NCI-H2107 (cell line): ENCODE data around the gene CDCA7L.
"Not testable (repeated sequence)": the region's sequence is repeated elsewhere in the genome, so short reads cannot be mapped to it uniquely, and the experiment has no call there.

ENCODE experiments used
- DNase-seq: peaks from one replicate; lab custom pipeline; 2025; lab: John Stamatoyannopoulos, UW

The CDCA7L gene

DNA sequence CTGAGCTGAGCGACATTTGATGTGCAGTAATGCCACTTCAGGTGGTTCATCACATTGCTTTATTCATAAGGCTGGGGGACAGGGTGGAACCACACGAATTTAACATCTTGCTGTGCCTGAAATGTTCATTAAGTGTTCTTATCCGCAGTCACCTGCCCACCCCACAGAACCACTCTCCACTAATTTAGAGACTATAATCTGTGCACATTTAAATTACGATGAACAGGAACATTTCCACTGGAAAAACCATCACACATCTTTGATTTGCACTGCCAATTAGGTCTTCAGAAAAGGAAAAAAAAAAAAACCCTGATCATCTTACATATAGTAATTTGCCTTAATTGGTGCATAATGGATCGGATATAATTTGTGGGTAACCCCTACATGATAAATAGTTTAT, 2.3 kb downstream of the CDCA7L start:
- no peak for DNase-seq

DNA sequence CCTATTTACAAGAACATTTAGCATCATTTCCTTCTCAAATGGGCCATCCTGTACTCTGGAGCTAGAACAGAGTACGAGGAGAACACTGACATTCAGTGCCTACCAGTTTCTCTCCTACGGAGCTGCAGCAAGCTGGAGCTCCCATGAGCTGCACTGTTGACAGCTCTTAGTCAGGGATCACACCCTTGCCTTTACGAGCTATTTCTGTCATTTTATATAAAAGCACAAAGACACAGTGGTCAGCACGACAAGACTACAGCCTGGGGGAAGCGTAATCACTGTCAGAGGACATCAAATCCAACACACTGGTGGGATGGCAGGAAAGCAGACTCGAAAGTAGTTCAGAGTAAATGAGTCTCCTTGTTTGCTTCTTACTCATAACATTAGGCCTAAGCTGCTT, 2.7 kb downstream of the CDCA7L start:
- DNase-seq: no peak

DNA sequence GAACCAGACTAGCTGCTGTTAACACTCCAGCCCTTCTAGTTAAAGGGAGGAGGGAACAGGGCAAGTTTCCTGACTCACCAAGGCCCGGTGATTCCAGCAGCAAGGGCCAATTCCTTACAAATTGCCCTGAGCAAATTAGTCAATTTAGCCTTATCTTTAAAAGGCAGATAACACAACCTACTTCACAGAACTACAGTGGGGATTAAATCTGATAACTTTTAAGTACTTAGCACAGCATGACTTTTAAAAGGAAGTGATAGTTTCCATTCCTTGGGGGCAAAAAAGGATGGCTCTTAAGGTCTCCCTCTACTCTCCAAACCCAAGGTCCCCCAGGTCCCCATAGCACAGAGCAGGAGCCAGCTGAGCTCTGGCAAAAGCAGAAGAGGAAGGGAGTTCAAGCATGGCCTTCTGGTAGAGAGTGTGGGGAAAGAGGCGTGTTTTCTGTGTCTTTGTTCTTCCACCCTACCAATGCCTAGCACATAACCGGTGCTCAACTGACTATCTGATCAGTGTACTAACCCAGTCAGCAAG, 4.0 kb downstream of the CDCA7L start:
- DNase-seq: no peak

DNA sequence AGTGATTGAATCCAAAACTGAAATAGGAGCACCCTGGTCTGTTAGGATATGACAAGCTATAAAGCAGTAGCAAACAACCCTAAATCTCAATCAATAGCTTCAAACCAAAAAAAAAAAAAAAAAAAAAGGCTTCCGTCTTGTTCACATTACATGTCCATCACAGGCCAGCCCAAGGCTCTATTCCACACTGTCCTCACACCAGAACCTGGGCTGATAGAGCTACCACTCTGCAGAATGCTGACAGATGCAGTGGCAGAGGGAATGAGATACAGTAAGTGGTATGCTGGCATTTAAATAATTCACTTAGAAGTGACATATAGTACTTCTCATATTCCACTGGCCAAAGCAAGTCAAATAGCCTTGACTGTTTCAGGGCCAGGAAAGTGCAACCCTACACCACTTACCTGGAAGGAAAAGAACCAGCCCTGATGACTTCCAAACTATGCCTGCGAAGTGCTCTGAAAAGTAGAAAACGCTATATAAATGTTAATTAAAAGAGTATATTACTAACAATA, 5.8 kb downstream of the CDCA7L start:
- no peak for DNase-seq

DNA sequence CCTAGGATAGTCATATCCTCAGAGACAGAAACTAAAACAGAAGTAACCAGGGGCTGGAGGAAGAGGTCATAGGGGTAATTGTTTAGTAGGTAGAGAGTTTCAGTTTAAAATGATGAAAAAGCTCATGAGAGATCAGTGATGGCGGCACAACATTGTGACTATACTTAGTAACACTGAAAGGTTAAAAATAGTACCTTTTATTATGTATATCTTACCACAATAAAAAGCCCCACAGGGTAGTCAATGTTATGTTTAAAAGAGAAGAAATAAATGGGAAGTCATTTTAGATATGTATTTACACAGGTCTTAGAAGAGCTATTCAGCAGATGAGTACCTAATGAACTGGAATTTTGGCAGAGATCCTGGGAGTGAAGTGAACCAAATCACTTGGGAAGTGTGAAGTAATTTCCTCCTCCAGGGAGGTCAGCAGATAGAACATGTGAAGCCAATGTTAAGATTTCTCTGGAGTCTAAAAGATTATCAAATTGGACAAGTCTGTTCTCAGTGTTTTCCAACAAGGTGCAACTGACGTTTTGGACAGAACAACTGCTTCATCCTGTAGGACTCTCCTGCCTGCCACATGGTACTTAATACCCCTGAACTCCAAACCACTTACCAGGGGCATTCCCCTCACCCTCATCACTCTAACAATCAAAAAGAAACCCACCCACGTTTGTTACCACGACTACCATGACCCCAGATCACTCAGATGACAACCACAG, 6.4 kb downstream of the CDCA7L start:
- DNase-seq: no peak

DNA sequence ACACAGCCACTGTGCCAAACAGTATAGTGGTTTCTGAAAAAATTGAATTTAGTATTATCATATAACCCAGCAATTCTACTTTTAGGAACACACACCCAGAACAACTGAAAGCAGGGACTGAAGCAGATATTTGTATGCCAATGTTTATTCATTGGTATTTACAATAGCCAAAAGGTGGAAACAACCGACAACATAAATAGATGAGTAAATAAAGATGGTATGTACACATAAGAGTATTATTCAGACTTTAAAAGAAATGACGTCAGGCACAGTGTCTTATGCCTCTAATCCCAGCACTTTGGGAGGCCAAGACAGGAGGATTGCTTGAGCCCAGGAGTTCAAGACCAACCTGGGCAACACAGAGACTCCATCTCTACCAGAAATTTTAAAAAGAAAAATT, 7.2 kb downstream of the CDCA7L start:
- no peak for DNase-seq

DNA sequence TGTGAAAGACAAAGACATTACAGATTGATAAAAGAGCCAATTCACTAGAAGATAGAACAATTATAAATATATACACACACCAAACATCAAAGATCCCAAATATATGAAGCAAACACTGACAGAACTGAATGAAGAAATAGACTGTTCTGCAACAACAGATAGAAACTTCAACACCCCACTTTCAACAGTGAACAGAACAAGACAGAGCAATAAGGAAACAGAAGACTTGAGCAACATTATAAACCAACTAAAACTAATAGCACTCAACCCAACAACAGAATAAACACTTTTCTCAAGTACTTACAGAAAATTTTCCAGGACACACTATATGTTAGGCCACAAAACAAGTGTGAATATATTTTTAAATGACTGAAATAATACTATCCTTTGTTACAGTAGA, 10.9 kb downstream of the CDCA7L start:
- DNase-seq: no peak

DNA sequence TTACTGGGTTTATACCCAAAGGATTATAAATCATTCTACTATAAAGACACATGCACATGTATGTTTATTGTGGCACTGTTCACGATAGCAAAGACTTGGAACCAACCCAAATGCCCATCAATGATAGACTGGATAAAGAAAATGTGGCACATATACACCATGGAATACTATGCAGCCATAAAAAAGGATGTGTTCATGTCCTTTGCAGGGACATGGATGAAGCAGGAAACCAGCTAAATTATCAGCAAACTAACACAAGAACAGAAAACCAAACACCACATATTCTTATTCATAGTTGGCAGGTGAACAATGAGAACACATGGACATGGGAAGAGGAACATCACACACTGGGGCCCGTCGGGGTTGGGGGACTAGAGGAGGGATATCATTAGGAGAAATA, 12.4 kb downstream of the CDCA7L start:
- DNase-seq: not testable (repeated sequence)

DNA sequence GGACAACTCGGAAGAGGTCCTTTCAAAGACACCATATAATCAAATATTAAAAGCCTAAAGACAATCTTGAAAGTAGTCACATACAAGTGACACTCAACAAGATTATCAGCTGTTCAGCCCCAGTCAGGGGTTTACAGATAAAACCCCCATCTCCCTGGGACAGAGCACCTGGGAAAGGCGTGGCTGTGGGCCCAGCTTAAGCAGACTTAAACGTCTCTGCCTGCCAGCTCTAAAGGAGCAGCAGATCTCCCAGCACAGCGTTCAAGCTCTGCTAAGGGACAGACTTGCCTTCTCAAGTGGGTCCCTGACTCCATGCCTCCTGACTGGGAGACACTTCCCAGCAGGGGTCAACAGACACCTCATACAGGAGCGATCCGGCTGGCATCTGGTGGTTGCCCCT, 18.0 kb downstream of the CDCA7L start:
- DNase-seq: no peak

DNA sequence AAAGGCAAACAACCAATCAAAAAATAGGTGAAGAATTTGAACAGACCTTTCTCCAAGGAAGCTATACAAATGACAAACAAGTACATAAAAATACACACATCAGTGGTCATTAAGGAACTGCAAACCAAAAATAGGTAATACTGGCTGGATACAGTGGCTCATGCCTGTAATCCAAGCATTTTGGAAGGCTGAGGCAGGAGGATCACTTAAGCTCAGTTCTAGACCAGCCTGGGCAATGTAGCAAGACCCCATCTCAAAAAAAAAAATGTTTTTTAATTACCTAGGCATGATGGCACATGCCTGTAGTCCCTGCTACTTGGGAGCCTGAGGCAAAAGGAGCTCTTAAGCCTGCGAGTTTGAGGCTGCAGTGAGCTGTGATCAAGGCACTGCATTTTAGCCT, 19.3 kb downstream of the CDCA7L start:
- no peak for DNase-seq

DNA sequence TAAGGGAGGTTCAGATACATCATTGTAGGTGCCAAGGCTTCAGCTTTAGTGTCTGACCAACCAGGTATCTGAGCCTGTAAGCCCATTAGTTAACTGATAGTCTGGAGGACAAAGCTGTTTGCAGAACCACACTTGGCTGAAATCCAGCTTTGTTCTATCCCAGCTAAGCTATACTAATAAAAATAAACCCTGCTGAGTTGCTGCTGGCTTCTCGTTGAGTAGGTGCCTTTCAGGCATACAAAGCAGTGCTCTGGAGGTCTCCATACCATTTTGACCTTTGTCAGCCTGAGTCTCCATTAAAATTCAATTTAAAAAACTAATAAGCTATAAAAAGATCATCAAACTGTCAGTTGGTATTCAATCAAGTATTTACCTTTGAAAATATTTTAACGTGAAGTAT, 22.0 kb downstream of the CDCA7L start:
- peak; percentile 54 for DNase-seq

DNA sequence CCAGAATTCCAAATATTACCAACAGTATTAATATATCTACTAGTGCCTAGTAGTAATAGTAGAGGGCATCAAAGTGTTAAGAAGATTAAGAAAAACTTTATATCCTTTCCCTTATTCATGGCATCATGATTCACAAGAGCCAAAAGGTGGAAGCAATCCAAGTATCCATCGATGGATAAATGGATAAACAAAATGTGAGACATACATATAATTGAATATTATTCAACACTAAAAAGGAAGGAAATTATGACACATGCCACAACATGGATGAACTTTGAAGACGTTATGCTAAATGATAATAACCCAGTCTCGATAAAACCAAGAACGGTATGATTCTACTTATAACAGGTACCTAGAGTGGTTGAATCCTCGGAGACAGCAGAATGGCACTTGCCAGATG, 23.1 kb downstream of the CDCA7L start:
- no peak for DNase-seq

DNA sequence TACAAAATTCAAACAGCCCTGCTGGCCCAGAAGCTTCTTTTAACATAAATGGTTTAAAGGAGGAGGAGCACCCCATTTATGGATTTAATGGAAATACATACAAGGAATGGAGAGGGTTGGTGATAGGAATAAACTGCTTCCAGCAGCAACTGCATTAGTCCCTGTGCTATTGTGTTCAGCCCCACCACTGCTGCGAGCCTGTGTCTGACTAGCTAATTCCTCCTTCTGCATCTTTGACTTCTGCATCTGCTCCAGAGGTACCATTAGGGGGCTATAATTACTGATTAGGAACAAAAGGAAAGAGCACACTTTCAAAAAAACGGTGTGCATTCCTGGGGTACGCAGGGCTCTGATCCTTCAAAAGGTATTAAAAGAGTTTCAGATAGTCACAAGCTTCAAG, 24.8 kb downstream of the CDCA7L start:
- no peak for DNase-seq

DNA sequence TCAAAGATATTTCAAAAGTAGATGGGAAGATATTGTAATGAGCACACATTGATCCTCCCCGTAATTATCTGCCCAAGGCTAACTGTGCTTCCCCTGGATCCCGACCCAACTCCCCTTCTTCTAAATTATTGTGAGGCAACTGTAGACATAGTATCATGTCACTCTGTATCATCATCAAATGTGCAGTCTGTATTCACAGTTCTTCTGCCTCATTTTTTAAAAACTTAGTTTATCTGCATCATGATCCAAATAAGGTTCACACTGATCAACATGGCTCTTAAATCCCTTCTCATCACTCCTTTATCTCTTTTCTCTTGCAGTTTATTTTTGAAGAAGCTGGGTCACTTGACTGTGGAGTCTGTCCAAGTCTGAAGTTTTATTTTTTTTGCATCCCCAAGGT, 27.5 kb downstream of the CDCA7L start:
- DNase-seq: no peak

DNA sequence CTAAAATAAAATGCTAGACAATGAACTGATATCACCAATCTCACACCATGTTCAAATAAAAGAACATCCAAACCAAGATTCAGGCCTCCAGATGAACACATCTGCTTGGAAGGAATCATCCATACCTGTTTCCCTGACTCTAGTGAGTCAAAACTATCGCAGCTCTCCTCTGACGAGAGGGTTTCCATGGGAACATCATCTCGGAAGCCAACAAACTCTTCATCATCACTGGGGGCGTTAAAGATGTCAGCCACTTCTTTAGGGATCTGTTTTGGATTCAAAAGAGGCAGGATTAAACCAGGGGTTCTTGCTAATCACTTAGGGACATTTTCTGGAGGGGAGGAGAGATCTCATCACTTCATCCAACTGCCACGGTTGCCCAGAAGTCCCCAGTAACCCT, 29.1 kb downstream of the CDCA7L start:
- no peak for DNase-seq

DNA sequence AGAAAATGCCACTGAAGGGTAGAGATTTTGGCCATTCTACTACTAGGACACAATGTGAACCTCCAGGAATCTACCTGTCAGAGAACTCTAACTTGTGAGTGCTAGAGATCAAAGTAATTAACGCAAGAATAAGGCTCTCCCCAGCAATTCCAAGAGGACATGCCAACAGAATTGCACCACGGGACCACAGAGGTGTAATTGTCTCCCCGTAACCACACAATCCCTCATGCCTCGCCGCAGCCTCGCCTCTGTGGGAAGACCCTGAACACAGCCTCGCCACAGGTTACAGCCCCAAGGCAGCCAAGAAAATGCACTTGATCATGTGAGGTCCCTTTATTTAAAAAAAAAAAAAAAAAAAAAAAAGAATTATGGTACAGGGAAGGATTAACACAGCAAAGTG, 29.5 kb downstream of the CDCA7L start:
- DNase-seq: no peak

DNA sequence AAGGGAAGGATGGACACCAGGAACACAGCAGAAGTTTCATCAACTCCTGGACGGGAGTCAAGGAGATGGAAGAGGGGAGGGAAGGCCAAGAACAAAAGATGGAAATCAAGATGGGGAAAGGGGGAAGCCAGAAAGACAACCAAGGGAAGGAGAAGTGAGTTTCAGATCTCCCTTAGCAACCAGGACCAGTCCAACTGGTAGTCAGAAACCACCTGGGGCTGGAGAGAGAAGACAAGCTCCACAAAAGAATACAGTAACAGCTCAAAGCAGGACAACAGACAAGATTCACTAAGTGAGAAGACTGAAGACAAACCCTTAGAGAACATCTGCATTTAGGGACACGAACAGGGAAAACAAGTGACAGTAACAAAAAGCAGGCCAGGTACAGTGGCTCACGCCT, 30.6 kb downstream of the CDCA7L start:
- DNase-seq: no peak

DNA sequence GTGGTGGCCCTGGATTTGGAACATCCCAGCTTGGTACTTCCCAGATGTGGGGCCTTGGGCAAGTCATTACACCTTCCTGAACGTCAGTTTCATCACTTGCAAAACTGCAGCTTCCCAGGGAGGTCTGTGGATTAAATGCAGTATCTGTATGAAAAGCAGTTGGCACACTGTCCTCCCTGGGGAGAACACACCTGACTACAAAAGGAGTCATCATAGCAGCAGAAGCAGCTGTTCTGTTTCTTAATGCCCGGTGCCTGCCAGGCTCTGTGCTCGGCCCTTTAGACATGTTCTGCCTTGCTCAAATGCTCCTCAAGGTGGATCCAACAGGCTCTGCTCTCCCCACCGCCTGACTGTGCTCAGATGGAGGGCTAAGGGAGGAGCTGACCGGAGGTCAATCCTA, 31.0 kb downstream of the CDCA7L start:
- DNase-seq: no peak

DNA sequence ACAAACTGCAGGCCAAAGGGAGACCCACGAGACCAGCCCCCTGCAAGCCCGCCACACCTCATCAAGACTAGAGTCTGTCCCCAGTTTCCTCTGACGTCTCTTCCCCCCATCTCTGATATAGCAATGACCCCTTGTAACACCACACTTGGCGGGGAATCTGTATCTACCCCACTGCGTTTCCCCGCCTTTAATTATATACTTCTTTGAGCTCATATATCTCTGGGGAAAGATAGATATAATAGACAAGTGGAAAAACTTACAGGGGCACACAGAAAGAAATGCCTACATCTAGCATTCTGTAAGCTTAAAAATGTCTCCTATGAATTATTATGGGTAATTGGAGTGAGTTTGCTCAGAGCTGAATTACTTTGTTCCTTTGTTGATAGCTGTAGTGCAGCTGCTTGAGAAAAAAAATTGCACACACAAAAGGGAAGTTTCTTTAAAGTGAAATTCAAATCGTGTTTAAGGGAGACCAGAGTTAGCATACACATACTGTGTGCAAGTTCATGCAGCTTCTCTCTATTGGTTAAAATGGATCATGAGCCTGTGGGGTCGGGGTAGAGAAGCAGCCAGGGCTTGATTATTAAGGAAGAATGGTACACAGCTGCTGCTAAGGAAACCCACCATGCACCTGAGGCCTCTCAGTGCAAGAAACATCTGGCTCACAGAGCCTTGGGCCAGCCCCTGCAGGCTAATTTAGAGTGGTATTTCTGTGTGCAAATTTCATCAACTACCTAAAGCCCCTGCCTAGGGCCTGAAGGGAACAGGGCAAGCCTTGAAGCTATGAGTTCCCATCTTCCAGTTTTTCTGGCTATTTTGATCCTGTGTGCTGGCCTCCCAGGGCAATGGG, 32.5 kb downstream of the CDCA7L start:
- no peak for DNase-seq

DNA sequence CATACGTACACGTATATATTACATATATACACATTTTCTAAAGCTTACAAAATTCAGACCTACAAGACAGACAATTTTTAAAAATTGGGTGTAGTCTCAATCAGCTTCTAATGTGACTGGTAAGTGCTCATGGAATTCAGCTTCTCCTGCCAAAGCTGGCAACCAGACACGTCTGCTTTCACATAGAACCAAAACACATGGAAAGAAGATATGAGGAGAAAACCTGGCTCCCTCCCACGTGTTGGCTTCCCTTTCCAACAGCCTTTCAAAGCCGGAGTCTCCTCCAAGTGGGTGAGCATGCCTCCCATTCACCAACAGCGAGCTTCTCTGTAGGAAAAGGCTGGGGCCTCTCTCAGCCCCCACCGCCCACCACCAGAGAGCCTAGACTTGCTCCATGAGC, 33.4 kb downstream of the CDCA7L start:
- DNase-seq: no peak

DNA sequence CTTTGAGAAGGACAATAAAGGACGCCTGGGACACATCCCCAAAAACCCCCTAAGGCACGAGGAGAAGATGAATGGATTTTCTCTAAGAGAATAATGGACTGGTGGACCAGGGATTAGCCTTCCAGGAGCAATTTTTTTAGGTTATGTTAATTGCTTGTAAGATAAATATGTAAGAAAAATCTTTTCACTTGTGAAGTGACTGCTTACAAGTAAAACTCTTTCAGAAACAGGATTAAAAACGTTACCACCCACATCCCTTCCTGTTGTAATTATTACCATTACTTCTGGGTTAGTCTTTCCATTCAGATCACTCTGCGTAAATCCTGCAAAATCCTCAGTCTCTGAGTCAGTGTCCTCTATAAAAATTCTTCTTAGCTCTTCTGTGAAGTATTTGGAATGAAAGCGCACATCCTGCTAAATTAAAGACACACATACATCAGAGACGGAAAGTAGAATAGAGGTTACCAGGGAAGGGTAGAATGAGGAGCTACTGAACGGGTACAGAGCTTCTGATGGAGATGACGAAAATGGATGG, 34.3 kb downstream of the CDCA7L start:
- no peak for DNase-seq

DNA sequence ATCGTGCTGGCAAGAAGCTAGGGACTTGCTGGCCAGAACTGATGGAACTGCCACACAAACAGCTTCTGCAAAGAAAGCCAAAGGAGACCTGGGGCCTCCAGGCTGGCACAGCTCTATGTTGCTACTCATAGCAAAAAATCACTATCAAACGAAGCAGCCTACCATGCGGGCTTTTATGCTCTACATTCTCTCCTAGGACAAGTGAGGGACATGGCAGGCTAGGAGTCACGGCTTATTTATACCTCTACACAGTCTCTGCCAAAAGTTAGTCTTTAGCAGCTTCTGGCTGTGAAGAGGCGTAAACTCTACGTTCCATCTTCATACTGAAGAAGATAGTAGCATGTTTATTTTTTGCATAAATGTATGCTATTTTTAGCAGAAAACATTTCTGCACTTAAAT, 35.4 kb downstream of the CDCA7L start:
- DNase-seq: no peak

DNA sequence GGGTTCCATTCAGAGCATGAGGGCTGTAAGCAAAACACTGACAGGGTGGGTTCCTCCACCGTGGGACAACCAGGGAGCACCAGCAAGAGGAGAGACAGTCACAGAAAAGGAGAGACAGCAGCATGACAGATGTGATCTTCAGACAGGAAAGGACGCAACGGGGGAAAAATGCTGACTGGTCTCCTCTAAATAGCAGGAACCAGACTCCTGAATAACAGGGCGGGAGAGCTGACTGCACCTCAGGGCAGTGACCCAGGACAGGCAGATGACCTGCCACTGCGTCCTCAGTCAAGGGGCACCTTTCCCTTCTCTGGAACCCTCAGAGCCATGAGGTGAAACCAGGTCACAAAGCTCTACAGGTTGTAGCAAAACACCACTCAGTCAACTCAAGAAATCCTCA, 37.0 kb downstream of the CDCA7L start:
- DNase-seq: no peak
